Muscle of back (tissue), 11 donors: ENCODE measurements around the gene PLAGL2. TPM values are rescaled to one million over a fixed set of nuclear protein-coding genes. Genes with fewer than 3 reads are reported as not detected.
A peak's percentile ranks its signal among the peaks of the same experiment; 100 is the strongest.
"Not testable (repeated sequence)": the region's sequence is repeated elsewhere in the genome, so short reads cannot be mapped to it uniquely, and the experiment has no call there.

Experiments used
- DNase-seq, 3 donors: peaks; one replicate each; pipeline versions ENCODE4 v3.0.0 to v3.0.0-alpha.2; 2013
- polyA plus RNA-seq, 10 donors: library from polyadenylated mRNA; unstranded; fragments of 120-200 nt; gene quantifications; one replicate each; pipeline ENCODE4 v1.2.1, GENCODE V29; 2013; ENCODE audit not compliant: insufficient read length in 10 of 10

Gene PLAGL2
- polyA plus RNA-seq, 10 donors: 10.6 to 15.5 (median 12.4) TPM

- peak in 1 of 3 donors; percentile 7 for DNase-seq
Observed at GRCh38 chr20:32205110-32205842, 2.3 kb downstream of the PLAGL2 start.

GRCh38 chr20:32204205-32205109, 3.1 kb downstream of the PLAGL2 start:
- no peak for DNase-seq

GRCh38 chr20:32203356-32204204, 4.0 kb downstream of the PLAGL2 start:
- DNase-seq: no peak

GRCh38 chr20:32201977-32202363, 5.6 kb downstream of the PLAGL2 start:
- no peak for DNase-seq

- DNase-seq: no peak
Observed at GRCh38 chr20:32201296-32201976, 6.1 kb downstream of the PLAGL2 start.

GRCh38 chr20:32199006-32199405, 8.5 kb downstream of the PLAGL2 start:
- DNase-seq: no peak

- not testable (repeated sequence) for DNase-seq
Observed at GRCh38 chr20:32197136-32197535, 10.4 kb downstream of the PLAGL2 start.

GRCh38 chr20:32196613-32197012, 10.9 kb downstream of the PLAGL2 start:
- DNase-seq: not testable (repeated sequence)

GRCh38 chr20:32195581-32195980, 12.0 kb downstream of the PLAGL2 start:
- no peak for DNase-seq

GRCh38 chr20:32193996-32194395, 13.5 kb downstream of the PLAGL2 start:
- no peak for DNase-seq

GRCh38 chr20:32193336-32193735, 14.2 kb downstream of the PLAGL2 start:
- DNase-seq: not testable (repeated sequence)

- DNase-seq: no peak
Observed at GRCh38 chr20:32192698-32193097, 14.8 kb downstream of the PLAGL2 start.

- no peak for DNase-seq
Observed at GRCh38 chr20:32191873-32192272, 15.7 kb downstream of the PLAGL2 start.

- no peak for DNase-seq
Observed at GRCh38 chr20:32191422-32191821, 16.1 kb downstream of the PLAGL2 start.

GRCh38 chr20:32190616-32191415, 16.7 kb downstream of the PLAGL2 start:
- DNase-seq: peak in 1 of 3 donors; percentile 17

GRCh38 chr20:32189691-32190615, 17.6 kb downstream of the PLAGL2 start:
- peak in 2 of 3 donors; percentile 21 to 84 for DNase-seq

GRCh38 chr20:32189123-32189410, 18.5 kb downstream of the PLAGL2 start:
- DNase-seq: no peak

- no peak for DNase-seq
Observed at GRCh38 chr20:32188376-32189122, 19.0 kb downstream of the PLAGL2 start.

- no peak for DNase-seq
Observed at GRCh38 chr20:32186506-32186905, 21.0 kb downstream of the PLAGL2 start.
